ENCODE data around the gene ABHD8. TPM values are rescaled to one million over a fixed set of nuclear protein-coding genes. Genes with fewer than 3 reads are reported as not detected.

ABHD8 gene
- total RNA-seq, 4 donors from 2014 or later = 9.7 to 15.7 (median 13.6) TPM

GRCh38 chr19:17246681-17247425 lies 56.4 kb downstream of the ABHD8 start:
- Histone ChIP-seq H3K4me3 (peak overlapping the region; percentile 82), H3K9me3 (no peaks in the 10 kb centered on the region), H3K27me3 (no peaks in the 10 kb centered on the region), H3K36me3 (no peaks in the 10 kb centered on the region), H3K27ac (peak overlapping the region; percentile 83), H3K4me1 (peaks cover 47% of the 10 kb centered on the region)
- TF ChIP-seq EP300 (IDR thresholded peaks at IDR 0.05) (no peak), POLR2AphosphoS5 (IDR thresholded peaks at IDR 0.05) (no peak), POLR2A (IDR thresholded peaks at IDR 0.05) (no peak), CTCF (IDR thresholded peaks at IDR 0.05) (no peak)
- WGBS = 13% methylated on average over 14 of the region's 21 CpGs
- DNase-seq (ENCODE audit: low spot score in 2 of 2) = no peak

- WGBS = 3% methylated on average over 6 of the region's 72 CpGs
- peak within 1 kb of the TSS; percentile 83 for H3K27ac ChIP-seq
- no peak for TF ChIP-seq EP300 (IDR thresholded peaks at IDR 0.05)
- no peak for TF ChIP-seq POLR2AphosphoS5 (IDR thresholded peaks at IDR 0.05)
- no peak for TF ChIP-seq POLR2A (IDR thresholded peaks at IDR 0.05)
- TF ChIP-seq CTCF (IDR thresholded peaks at IDR 0.05) = no peak
Measured at GRCh38 chr19:17245535-17245984, 57.7 kb downstream of the ABHD8 start, which contains the start of gene NR2F6. Gene NR2F6, minus strand, starts transcription at chr19:17245919. Its CDS starts 699 bp downstream, at chr19:17245220.

GRCh38 chr19:17244618-17245534 lies 58.3 kb downstream of the ABHD8 start:
- Histone ChIP-seq H3K27me3 (no peaks in the 10 kb centered on the region), H3K36me3 (peaks cover 13% of the 10 kb centered on the region), H3K4me1 (peaks cover 47% of the 10 kb centered on the region), H3K27ac (peak overlapping the region; percentile 83), H3K9me3 (no peaks in the 10 kb centered on the region), H3K4me3 (peak overlapping the region; percentile 82)
- no peak for DNase-seq (ENCODE audit: low spot score in 2 of 2)
- 4% methylated on average over 13 of the region's 100 CpGs for WGBS
- TF ChIP-seq CTCF (IDR thresholded peaks at IDR 0.05) (no peak), EP300 (IDR thresholded peaks at IDR 0.05) (no peak), POLR2AphosphoS5 (IDR thresholded peaks at IDR 0.05) (no peak), POLR2A (IDR thresholded peaks at IDR 0.05) (no peak)

More at GRCh38 chr19:17245535-17245984, 57.7 kb downstream of the ABHD8 start, which contains the start of gene NR2F6:
- no peaks in the 10 kb centered on the region for H3K9me3 ChIP-seq
- peak within 1 kb of the TSS; percentile 82 for H3K4me3 ChIP-seq
- H3K27me3 ChIP-seq = no peaks in the 10 kb centered on the region
- peaks cover 47% of the 10 kb centered on the region for H3K4me1 ChIP-seq
- DNase-seq (ENCODE audit: low spot score in 2 of 2) = no peak
- H3K36me3 ChIP-seq = peaks cover 6% of the 10 kb centered on the region

- TF ChIP-seq EP300 (IDR thresholded peaks at IDR 0.05) = no peak
- no peak for TF ChIP-seq POLR2AphosphoS5 (IDR thresholded peaks at IDR 0.05)
- TF ChIP-seq POLR2A (IDR thresholded peaks at IDR 0.05) = no peak
- no peak for TF ChIP-seq CTCF (IDR thresholded peaks at IDR 0.05)
- peaks cover 47% of the 10 kb centered on the region for H3K4me1 ChIP-seq
- peak overlapping the region; percentile 83 for H3K27ac ChIP-seq
- 14% methylated on average over 29 of the region's 52 CpGs for WGBS
- H3K36me3 ChIP-seq = peaks cover 16% of the 10 kb centered on the region
- no peak for DNase-seq (ENCODE audit: low spot score in 2 of 2)
- H3K27me3 ChIP-seq = no peaks in the 10 kb centered on the region
- H3K4me3 ChIP-seq = peak overlapping the region; percentile 82
- no peaks in the 10 kb centered on the region for H3K9me3 ChIP-seq
Measured at GRCh38 chr19:17243830-17244617, 59.2 kb downstream of the ABHD8 start.

All from suprapubic skin (tissue), 4 donors.